SK-MEL-5 (cell line): ENCODE measurements around the gene RACGAP1. TPM values are rescaled to one million over a fixed set of nuclear protein-coding genes. Genes with fewer than 3 reads are reported as not detected.

Experiments
- DNase-seq: peaks from one replicate; pipeline ENCODE4 v3.0.0-alpha.2; 2016; ENCODE audit warnings: low read depth, low spot score
- in situ Hi-C: cut with HindIII; loops from 2 replicates; pipeline ENCODE4 v1.10.0; 2016; ENCODE audit warnings: low sequenced_read_pairs, high pct_unique_total_duplicates, low pct_unique_long_range_greater_than_20kb
- total RNA-seq: library from RNA; depleted of rRNA; stranded (reverse); fragments of >200 nt; shearing (Covaris generic); gene quantifications from 2 replicates; pipeline ENCODE4 v1.2.3, GENCODE V29; 2014

Gene RACGAP1
- total RNA-seq, 1 experiment from 2014 or later: 65.2 TPM

DNA sequence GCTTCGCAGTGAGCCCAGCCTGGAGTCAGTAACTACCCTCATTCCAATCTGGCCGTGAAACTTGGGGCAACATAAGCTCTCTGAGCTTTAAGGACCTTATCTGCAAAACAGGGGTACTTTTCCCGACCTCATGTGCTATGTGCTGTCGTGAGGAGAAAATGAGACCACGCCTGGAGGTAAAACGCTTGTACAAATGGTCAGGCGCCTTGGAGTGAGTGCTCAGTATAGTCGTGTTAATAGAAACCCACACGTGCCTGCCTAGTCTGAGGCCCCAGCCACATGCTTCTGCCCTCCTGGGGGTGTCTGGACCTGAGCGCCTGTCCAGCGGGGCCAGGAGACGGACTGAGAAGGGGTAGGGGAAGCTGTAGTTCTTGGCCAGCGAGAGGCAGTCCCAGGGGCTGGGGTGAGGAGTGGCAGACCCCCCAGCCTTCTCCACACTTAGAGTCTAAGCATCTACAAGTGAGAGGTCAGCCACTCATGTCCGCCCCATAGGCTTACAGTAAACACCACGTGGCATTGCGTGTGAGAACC, 58.7 kb downstream of the RACGAP1 start:
- DNase-seq: no peak
- in situ Hi-C loops: no loop called here

GRCh38 chr12:49965836-49966235, 59.5 kb downstream of the RACGAP1 start:
- DNase-seq: no peak
- in situ Hi-C loops: no loop called here

- in situ Hi-C loops: no loop called here
- no peak for DNase-seq
Measured at GRCh38 chr12:49964849-49965624, 60.3 kb downstream of the RACGAP1 start.

- DNase-seq: no peak
- in situ Hi-C loops: no loop called here
Measured at GRCh38 chr12:49963976-49964815, 61.1 kb downstream of the RACGAP1 start.

GRCh38 chr12:49962861-49963765, 62.2 kb downstream of the RACGAP1 start:
- DNase-seq: no peak
- in situ Hi-C loops: no loop called here

GRCh38 chr12:49961993-49962764, 63.1 kb downstream of the RACGAP1 start:
- in situ Hi-C loops: no loop called here
- DNase-seq: no peak

DNA sequence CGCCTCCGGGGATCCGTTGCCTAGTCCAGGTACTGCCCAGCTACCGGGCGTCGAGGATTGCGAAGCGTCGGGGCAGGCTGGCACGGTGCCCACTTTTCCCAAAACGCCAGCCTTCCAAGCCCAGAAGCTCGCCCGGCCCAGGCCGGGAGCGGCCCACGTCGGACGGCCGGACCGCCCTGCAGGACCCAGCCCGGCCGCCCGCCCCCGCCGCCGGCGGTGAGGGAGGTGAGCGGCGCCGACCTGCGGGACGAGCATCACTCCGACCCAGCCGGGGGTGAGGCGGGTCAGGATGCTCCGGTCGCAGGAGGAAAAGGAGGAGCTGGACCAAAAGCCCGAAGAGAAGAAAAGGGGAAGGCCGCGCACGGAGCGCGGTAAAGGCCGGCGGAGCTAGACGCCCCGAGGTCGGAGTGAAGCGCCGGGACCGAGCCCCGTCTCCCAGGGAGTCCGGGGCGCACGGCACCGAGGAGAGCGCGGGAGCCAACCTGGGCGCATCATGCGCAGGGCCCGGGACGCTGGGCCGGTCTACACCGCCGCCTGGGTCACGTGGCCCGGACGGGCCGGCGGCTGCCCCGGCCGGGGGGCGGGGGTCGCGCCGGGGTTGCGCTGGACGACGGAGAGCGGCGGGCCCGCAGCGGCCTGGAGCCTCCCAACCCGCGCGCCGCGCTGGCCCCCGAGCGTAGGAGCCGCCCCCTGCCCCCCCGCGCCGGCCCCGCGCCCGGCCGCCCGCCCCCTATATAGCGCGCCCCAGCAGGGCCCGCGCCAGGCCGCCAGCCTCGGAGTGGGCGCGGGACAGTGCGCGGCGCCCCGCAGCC, 64.0 kb downstream of the RACGAP1 start, which contains the start of gene AQP5:
TSS of gene AQP5 (plus strand) at position 762 of the 812 bp plus-strand sequence. CDS start 146 bp downstream, outside the sequence.
- DNase-seq: no peak
- in situ Hi-C loops: no loop called here

- in situ Hi-C loops: no loop called here
- no peak for DNase-seq
Measured at GRCh38 chr12:49960474-49961110, 64.7 kb downstream of the RACGAP1 start.

DNA sequence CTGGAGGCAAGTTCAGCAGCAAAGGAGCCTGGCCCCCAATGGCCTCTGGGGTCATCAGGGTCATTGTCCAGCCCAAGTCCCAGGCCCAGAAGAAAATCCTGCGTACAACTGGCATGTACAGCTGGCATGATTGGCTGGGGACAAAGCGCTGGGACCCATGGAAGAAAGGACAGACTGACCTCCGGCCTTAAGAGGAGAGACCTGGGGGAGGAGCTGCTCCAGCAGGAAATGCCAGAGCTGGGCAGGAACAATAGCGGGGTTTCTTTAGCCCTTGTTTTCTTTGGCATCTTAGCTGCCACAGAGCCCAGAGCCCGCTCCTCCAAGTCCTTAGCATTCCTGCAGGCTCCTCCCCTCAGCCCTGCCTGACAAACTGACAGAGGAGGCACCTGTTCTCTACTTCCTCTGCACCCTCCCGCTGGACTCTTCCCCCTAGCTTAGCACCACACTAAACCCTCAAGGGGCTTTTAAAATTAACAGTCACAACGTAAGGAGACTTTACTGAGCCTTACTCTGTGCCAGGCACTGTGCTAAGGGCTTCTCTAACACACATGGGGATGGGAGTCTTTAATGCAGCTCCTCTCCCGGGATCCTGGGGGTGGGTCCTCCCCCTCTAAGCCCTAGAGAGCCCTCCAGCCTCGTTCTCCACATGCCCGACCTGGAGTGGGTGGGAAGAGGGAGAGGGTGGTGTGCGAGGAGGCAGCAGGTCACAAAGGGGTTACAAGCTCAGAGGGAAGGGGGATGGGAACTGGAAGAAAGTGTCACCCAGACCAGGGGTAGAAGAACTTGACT, 65.4 kb downstream of the RACGAP1 start:
- in situ Hi-C loops: no loop called here
- peak; percentile 85 for DNase-seq

DNA sequence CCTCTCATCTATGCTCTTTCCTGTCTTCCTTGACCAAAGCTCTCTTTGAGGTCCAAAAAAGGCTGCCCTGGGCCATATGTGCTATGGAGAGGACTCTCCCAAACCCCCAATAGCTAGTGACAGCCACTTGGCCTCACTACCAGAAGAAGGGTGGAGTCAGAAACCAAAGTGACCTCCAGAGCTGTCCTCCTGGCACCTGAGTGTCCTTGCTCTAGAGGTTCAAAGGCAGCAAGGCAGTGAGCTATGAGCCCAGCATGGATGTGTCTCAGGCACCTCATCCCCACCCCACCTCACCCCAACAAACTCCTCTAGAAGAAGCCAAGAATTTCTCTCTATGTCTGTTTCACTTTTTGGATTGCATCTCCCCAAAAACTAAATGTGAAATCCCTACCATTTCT, 67.7 kb downstream of the RACGAP1 start:
- in situ Hi-C loops: no loop called here
- no peak for DNase-seq

- in situ Hi-C loops: no loop called here
- no peak for DNase-seq
Measured at GRCh38 chr12:49956663-49957569, 68.4 kb downstream of the RACGAP1 start.

- DNase-seq: no peak
- in situ Hi-C loops: no loop called here
Measured at GRCh38 chr12:49955899-49956662, 69.2 kb downstream of the RACGAP1 start.
